Adrenal gland (tissue), 5 donors: ENCODE measurements around the gene DACT2.

ENCODE experiments used
- CTCF ChIP-seq, 6 experiments: fragments of 450-650 bp in 4 of 6; fragments of 200-600 bp in 2 of 6; sonication (generic) in 1 of 6; IDR thresholded peaks; 1 replicate in 5 of 6; 2 replicates in 1 of 6; pipeline versions ENCODE4 v1.5.1 to v1.8.0; 2016 to 2021; ENCODE audit warnings: antibody characterized with exemption in 6 of 6, mild to moderate bottlenecking in 2 of 6, moderate library complexity in 1 of 6
- POLR2A ChIP-seq, 2 donors: fragments of 450-650 bp; IDR thresholded peaks; one replicate each; pipeline ENCODE4 v1.6.1; 2017; ENCODE audit warnings: antibody characterized with exemption in 2 of 2, mild to moderate bottlenecking in 2 of 2, moderate library complexity in 1 of 2
- donor health status: DM: no; HTN: no; CAD: no.

- TF ChIP-seq CTCF (IDR thresholded peaks at IDR 0.05) (no peak), POLR2A (IDR thresholded peaks at IDR 0.05) (no peak)
These were observed 28.1 kb downstream of the DACT2 start for GRCh38 chr6:168291450-168291849.
